Progenitor cell of endocrine pancreas (in vitro differentiated cells): ENCODE data around the gene TPO. TPM values are rescaled to one million over a fixed set of nuclear protein-coding genes. Genes with fewer than 3 reads are reported as not detected.

Experiments used
- DNase-seq: peaks from one replicate; pipeline ENCODE4 v3.0.0; 2021; ENCODE audit warnings: low spot score; ENCODE audit not compliant: unreplicated experiment
- H3K27ac Mint-ChIP-seq: 2 replicates; pipeline ENCODE4 v1.8.0; 2021; ENCODE audit warnings: mild to moderate bottlenecking, moderate library complexity, mixed read lengths
- H3K27me3 Mint-ChIP-seq: 2 replicates; pipeline ENCODE4 v1.8.0; 2021; ENCODE audit warnings: mixed read lengths
- H3K36me3 Mint-ChIP-seq: 2 replicates; pipeline ENCODE4 v1.8.0; 2022; ENCODE audit warnings: mixed read lengths; ENCODE audit not compliant: insufficient read depth
- H3K4me1 Mint-ChIP-seq: 2 replicates; pipeline ENCODE4 v1.8.0; 2021; ENCODE audit warnings: low read depth, mixed read lengths
- H3K4me3 Mint-ChIP-seq: 2 replicates; pipeline ENCODE4 v1.8.0; 2021; ENCODE audit warnings: low read depth, mild to moderate bottlenecking, moderate library complexity, mixed read lengths
- H3K9me3 Mint-ChIP-seq: 2 replicates; pipeline ENCODE4 v1.8.0; 2021; ENCODE audit warnings: low read depth, mixed read lengths
- total RNA-seq: library from RNA; stranded (reverse); gene quantifications from 2 replicates; pipeline ENCODE4 v1.2.1, GENCODE V29; 2021
- TF ChIP-seq, protein P1 (sequence below): fragments of 200-600 bp; sonication (generic); IDR thresholded peaks from one replicate; pipeline ENCODE4 v1.5.0; 2021; ENCODE audit warnings: antibody characterized with exemption, mild to moderate bottlenecking; ENCODE audit not compliant: unreplicated experiment

TPO gene
- total RNA-seq, 1 donor from 2014 or later: not detected

DNA sequence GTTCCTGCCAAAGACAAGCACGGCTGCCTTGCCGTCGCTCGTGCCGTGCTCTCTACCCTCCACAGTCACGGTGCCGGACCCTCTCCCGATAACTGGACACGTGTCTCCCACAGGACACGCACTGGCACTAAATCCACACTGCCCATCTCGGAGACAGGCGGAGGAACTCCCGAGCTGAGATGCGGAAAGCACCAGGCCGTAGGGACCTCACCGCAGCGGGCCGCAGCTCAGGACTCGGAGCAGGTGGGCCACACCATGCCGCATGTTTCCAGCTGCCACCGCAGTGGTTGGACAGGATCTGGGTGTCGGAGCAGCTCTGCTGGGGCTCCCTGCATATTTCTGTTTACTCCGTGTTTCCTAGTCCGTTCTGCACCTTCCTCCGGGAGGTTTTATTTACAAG is 127.2 kb downstream of the TPO start:
- H3K9me3 Mint-ChIP-seq: no peaks in the 10 kb centered on the region
- peaks cover 16% of the 10 kb centered on the region for H3K27me3 Mint-ChIP-seq
- TF ChIP-seq, protein P1, sequence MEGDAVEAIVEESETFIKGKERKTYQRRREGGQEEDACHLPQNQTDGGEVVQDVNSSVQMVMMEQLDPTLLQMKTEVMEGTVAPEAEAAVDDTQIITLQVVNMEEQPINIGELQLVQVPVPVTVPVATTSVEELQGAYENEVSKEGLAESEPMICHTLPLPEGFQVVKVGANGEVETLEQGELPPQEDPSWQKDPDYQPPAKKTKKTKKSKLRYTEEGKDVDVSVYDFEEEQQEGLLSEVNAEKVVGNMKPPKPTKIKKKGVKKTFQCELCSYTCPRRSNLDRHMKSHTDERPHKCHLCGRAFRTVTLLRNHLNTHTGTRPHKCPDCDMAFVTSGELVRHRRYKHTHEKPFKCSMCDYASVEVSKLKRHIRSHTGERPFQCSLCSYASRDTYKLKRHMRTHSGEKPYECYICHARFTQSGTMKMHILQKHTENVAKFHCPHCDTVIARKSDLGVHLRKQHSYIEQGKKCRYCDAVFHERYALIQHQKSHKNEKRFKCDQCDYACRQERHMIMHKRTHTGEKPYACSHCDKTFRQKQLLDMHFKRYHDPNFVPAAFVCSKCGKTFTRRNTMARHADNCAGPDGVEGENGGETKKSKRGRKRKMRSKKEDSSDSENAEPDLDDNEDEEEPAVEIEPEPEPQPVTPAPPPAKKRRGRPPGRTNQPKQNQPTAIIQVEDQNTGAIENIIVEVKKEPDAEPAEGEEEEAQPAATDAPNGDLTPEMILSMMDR: no peak
- H3K4me1 Mint-ChIP-seq: no peaks in the 10 kb centered on the region
- H3K36me3 Mint-ChIP-seq: no peaks in the 10 kb centered on the region
- no peak overlapping the region for H3K4me3 Mint-ChIP-seq
- no peak overlapping the region for H3K27ac Mint-ChIP-seq
- no peak for DNase-seq

DNA sequence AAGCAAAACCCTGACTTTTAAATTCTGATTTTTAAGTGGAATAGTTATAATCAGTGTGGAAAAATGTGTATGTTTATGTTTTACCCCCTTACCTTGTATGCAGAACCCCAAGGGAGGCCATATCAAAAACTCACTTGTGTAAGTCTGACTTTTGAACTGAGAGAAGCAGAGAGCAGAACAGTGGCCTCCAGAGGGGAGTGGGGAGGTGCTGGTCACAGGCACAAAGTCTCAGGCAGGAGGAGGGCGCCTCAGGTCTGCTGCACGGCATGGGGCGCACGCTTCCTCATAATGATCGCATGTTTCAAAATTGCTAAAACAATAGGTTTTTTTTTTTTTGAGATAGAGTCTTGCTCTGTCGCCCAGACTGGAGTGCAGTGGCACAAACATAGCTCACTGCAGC is 127.8 kb downstream of the TPO start:
- H3K4me1 Mint-ChIP-seq: no peaks in the 10 kb centered on the region
- H3K36me3 Mint-ChIP-seq: no peaks in the 10 kb centered on the region
- H3K27me3 Mint-ChIP-seq: peaks cover 19% of the 10 kb centered on the region
- DNase-seq: no peak
- H3K27ac Mint-ChIP-seq: no peak overlapping the region
- TF ChIP-seq, protein P1: no peak
- H3K9me3 Mint-ChIP-seq: no peaks in the 10 kb centered on the region
- H3K4me3 Mint-ChIP-seq: no peak overlapping the region

DNA sequence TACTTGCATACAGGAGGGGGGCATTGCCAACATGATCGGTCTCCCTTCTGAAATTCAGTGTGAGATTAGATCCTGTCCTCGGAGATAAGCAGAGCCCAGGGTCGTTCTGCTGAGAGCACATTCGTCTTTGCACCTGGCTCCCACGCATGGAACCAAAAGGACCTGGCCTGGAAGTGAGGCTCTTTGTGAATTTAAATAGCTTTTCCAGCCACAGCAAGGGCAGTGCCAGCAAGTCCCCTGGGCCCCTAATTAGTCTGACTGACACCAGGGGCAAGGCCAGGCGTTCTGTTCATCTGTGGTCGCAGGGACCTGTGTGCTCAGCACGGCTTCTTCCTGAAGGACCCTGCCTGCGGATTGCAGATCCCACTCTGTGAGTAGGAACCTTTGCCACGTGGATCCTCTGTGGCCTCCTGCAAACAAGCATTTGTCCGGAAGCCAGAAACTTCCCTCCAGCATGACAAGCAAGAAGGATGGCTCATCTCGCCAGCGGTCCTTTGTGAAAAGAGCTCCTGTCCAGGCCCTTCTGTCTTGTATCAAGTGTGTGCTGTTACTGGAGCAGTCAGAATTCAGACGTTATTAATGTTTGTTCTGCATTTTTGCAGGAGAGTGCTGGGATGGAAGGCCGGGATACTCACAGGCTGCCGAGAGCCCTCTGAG is 128.7 kb downstream of the TPO start:
- Mint-ChIP-seq H3K27me3 (peaks cover 27% of the 10 kb centered on the region), H3K9me3 (no peaks in the 10 kb centered on the region), H3K4me1 (no peaks in the 10 kb centered on the region), H3K36me3 (no peaks in the 10 kb centered on the region), H3K27ac (no peak overlapping the region), H3K4me3 (no peak overlapping the region)
- DNase-seq: no peak
- TF ChIP-seq, protein P1: no peak

DNA sequence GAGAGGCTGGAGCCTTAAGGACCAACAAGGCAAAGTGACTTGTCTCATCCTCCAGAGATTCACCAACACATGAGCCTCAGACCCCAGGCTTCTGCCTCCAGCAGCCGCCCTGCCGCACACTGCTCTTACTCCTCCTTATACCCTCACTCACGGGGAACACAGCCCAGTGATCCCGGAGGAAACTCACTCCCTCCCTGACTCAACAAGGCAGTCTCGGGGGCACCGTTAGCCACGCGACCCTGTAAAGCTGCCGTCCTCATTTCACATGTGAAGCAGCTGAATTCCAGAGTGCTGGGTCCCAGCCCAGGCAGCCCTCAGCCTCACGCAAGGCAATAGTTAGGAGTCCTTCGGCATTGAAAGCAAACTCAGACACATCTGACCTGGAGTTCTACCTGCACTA is 129.7 kb downstream of the TPO start:
- no peaks in the 10 kb centered on the region for H3K9me3 Mint-ChIP-seq
- H3K4me3 Mint-ChIP-seq: no peak overlapping the region
- peaks cover 33% of the 10 kb centered on the region for H3K27me3 Mint-ChIP-seq
- no peak overlapping the region for H3K27ac Mint-ChIP-seq
- no peaks in the 10 kb centered on the region for H3K36me3 Mint-ChIP-seq
- TF ChIP-seq, protein P1: no peak
- H3K4me1 Mint-ChIP-seq: no peaks in the 10 kb centered on the region
- DNase-seq: no peak

DNA sequence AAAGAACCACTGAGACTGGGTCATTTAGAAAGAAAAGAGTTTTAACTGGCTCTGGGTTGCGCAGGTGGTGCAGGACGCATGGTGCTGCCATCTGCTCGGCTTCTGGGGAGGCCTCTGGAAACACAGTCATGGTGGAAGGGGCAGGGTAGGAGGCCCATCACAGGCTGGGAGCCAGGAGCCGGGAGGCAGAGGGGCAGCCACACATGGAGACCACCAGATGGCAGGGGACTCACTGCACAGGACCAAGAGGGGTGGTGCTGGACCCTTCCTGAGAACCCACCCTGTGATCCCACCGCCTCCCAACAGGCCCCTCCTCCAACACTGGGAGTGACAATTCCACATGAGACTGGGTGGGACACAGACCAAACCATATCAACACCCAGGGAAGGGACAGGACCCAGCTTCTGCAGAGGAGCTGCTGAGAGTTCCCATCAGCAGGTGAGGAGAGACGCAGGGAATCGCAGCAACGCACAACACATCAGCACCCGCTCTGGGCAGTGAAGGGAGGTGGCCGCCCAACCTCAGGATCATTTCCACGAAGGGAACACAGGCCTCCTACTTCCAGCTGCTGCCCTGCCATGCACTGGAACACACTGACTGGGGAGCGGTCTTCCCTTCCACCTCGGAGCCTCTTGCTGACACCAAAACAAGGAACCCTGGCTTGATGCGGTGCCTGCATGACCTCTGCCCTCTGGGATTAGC is 130.7 kb downstream of the TPO start:
- Mint-ChIP-seq H3K9me3 (no peaks in the 10 kb centered on the region), H3K4me3 (no peak overlapping the region), H3K27ac (no peak overlapping the region), H3K36me3 (no peaks in the 10 kb centered on the region), H3K27me3 (peaks cover 30% of the 10 kb centered on the region), H3K4me1 (no peaks in the 10 kb centered on the region)
- TF ChIP-seq, protein P1: no peak
- DNase-seq: no peak
